ENCODE data around the gene FAM217B.

- TF ChIP-seq, protein P1, sequence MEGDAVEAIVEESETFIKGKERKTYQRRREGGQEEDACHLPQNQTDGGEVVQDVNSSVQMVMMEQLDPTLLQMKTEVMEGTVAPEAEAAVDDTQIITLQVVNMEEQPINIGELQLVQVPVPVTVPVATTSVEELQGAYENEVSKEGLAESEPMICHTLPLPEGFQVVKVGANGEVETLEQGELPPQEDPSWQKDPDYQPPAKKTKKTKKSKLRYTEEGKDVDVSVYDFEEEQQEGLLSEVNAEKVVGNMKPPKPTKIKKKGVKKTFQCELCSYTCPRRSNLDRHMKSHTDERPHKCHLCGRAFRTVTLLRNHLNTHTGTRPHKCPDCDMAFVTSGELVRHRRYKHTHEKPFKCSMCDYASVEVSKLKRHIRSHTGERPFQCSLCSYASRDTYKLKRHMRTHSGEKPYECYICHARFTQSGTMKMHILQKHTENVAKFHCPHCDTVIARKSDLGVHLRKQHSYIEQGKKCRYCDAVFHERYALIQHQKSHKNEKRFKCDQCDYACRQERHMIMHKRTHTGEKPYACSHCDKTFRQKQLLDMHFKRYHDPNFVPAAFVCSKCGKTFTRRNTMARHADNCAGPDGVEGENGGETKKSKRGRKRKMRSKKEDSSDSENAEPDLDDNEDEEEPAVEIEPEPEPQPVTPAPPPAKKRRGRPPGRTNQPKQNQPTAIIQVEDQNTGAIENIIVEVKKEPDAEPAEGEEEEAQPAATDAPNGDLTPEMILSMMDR (IDR thresholded peaks at IDR 0.05 in 8 of 11, conservative IDR thresholded peaks at IDR 0.05 in 3 of 11): no peak
- no peak for TF ChIP-seq POLR2A (IDR thresholded peaks at IDR 0.05)
These were observed 29.1 kb upstream of the FAM217B start for GRCh38 chr20:59911041-59911440.
